Ovary (tissue), 9 donors: ENCODE results near the gene STAB1. TPM values are rescaled to one million over a fixed set of nuclear protein-coding genes. Genes with fewer than 3 reads are reported as not detected.

ENCODE experiments used
- DNase-seq, 5 donors: peaks; one replicate each; pipeline ENCODE4 v3.0.0-alpha.2; 2019 to 2020
- H3K27ac ChIP-seq, 2 donors: fragments of 200-600 bp; one replicate each; pipeline versions ENCODE4 v1.5.1 to v1.8.0; 2019 to 2022
- H3K27me3 ChIP-seq: fragments of 200-600 bp; one replicate; pipeline ENCODE4 v1.8.0; 2022
- H3K36me3 ChIP-seq: fragments of 200-600 bp; sonication (generic); one replicate; pipeline ENCODE4 v1.5.1; 2019
- H3K4me1 ChIP-seq: one replicate; pipeline ENCODE4 v1.8.1; 2013; ENCODE audit warnings: mild to moderate bottlenecking, moderate library complexity; ENCODE audit not compliant: insufficient read depth
- H3K4me3 ChIP-seq: fragments of 200-600 bp; sonication (generic); one replicate; pipeline ENCODE4 v1.5.1; 2017
- H3K9me3 ChIP-seq, 2 donors: fragments of 200-600 bp in 1 of 2; sonication (generic) in 1 of 2; one replicate each; pipeline versions ENCODE4 v1.5.1 to v1.8.1; 2013 to 2019; ENCODE audit warnings: mild to moderate bottlenecking in 1 of 2, moderate library complexity in 1 of 2
- EP300 ChIP-seq: sonication (generic); formaldehyde crosslinking; IDR thresholded peaks from one replicate; pipeline ENCODE4 v1.6.1; 2017; ENCODE audit warnings: antibody characterized with exemption
- POLR2A ChIP-seq: fragments of 450-650 bp; IDR thresholded peaks from one replicate; pipeline ENCODE4 v1.6.1; 2017; ENCODE audit warnings: antibody characterized with exemption, mild to moderate bottlenecking, moderate library complexity
- WGBS, 3 donors: extraction: QIAGEN DNeasy Blood & Tissue Kit in 1 of 3; methylation state at CpG; one replicate each; pipeline versions ENCODE4 v1.1.5 to v1.1.7; 2013 to 2017; 5-methylcytosine and 5-hydroxymethylcytosine counted together
- intact Hi-C, 4 donors: fragments of 100-400 bp; cut with DNase I; formaldehyde crosslinking; loops; one replicate each; pipeline versions ENCODE4 v1.11.0 to v1.15.1; 2022 to 2023
- polyA plus RNA-seq, 2 donors: library from polyadenylated mRNA; stranded (reverse); fragments of 200-250 nt in 1 of 2; fragments of 350-450 nt in 1 of 2; fragmentation: Illumina TruSeq in 1 of 2; extraction: RNeasy Lipid Tissue Mini Kit (QIAGEN cat#74804) in 1 of 2; gene quantifications; one replicate each; pipeline ENCODE4 v1.2.3, GENCODE V29; 2013 to 2014
- total RNA-seq, 7 donors: library from RNA; depleted of rRNA in 2 of 7; stranded (reverse); fragments of >200 nt in 2 of 7; fragmentation: NEBNext Ultra II Directional in 3 of 7; extraction: Animal tissue kit (Norgen Biotek cat#: 25700) in 3 of 7; gene quantifications; one replicate each; pipeline versions ENCODE4 v1.1.0 to v1.2.4, GENCODE V29; 2016 to 2023
- TF ChIP-seq, protein P1 (sequence below), 3 donors: fragments of 450-650 bp in 2 of 3; fragments of 200-600 bp in 1 of 3; IDR thresholded peaks; one replicate each; pipeline versions ENCODE4 v1.5.1 to v1.8.0; 2016 to 2022; ENCODE audit warnings: antibody characterized with exemption in 3 of 3, mild to moderate bottlenecking in 1 of 3
- donor health status: DM: no; HTN: no; CAD: no; lungs with moderate emphysema.
- donor health status: DM: no; HTN: no; CAD: no.
- donor health status: Bipolar disorder and iron deficiency.
- donor health status: DM: yes; HTN: yes; CAD: no.
- donor health status: DM: no; HTN: no; CAD: no.
- donor health status: DM: yes; HTN: yes; CAD: no.

The STAB1 gene
- total and polyA plus RNA-seq, 9 donors = 21.4 to 114 (median 47.5) TPM

DNA sequence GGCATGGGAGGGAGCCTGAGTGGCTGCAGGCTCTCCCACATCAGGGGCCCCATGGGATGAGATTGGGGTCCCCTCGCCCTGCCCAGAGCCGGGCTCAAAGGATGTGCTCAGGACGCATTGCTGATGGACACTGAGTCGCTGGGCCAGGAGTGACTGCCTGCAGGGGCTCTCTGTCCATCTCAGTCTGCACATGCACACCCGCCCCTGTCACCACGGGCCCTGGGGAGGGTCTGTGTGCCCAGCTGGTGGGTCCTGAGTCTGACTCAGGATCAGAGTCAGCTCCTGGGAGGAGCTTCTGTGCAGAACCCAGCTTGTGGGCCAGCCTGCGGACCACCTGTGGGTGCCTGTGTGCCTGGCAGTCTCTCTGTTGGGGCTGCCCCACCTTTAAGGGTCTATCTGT is 18.1 kb downstream of the STAB1 start:
- TF ChIP-seq POLR2A (no peak), EP300 (no peak)
- TF ChIP-seq, protein P1, sequence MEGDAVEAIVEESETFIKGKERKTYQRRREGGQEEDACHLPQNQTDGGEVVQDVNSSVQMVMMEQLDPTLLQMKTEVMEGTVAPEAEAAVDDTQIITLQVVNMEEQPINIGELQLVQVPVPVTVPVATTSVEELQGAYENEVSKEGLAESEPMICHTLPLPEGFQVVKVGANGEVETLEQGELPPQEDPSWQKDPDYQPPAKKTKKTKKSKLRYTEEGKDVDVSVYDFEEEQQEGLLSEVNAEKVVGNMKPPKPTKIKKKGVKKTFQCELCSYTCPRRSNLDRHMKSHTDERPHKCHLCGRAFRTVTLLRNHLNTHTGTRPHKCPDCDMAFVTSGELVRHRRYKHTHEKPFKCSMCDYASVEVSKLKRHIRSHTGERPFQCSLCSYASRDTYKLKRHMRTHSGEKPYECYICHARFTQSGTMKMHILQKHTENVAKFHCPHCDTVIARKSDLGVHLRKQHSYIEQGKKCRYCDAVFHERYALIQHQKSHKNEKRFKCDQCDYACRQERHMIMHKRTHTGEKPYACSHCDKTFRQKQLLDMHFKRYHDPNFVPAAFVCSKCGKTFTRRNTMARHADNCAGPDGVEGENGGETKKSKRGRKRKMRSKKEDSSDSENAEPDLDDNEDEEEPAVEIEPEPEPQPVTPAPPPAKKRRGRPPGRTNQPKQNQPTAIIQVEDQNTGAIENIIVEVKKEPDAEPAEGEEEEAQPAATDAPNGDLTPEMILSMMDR (IDR thresholded peaks at IDR 0.05) = no peak
- no peak overlapping the region for H3K4me3 ChIP-seq
- H3K27me3 ChIP-seq = no peaks in the 10 kb centered on the region
- no peaks in the 10 kb centered on the region for H3K36me3 ChIP-seq
- 91 to 97% (median 91%) methylated on average over 5 to 7 of the region's 7 CpGs for WGBS, 3 donors
- no peak overlapping the region for H3K27ac ChIP-seq
- no peaks in the 10 kb centered on the region for H3K9me3 ChIP-seq
- intact Hi-C loops = no loop called here
- DNase-seq = no peak
- no peaks in the 10 kb centered on the region for H3K4me1 ChIP-seq

DNA sequence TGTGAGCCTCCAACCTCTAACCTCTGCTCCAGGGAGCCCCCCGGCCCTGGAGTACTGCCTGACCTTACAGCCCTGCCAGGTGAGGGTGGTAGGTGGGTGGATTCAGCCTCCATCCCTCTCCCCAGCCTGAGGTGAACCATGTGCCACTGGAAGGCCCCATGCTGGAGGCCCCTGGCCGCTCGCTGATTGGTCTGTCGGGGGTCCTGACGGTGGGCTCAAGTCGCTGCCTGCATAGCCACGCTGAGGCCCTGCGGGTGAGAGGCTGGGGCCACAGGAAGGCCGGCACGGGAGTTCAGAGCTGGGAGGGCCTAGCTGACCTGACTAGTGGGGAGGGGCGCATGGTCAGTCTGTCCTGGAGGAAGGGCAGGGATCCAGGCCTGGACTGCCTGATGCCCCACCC is 19.4 kb downstream of the STAB1 start:
- Histone ChIP-seq H3K9me3 (no peaks in the 10 kb centered on the region), H3K27ac (no peak overlapping the region), H3K4me3 (no peak overlapping the region), H3K4me1 (peaks cover 7% of the 10 kb centered on the region), H3K36me3 (no peaks in the 10 kb centered on the region), H3K27me3 (no peaks in the 10 kb centered on the region)
- TF ChIP-seq, protein P1 (IDR thresholded peaks at IDR 0.05) = no peak
- TF ChIP-seq EP300 (no peak), POLR2A (no peak)
- 69 to 89% (median 84%) methylated on average over 8 to 11 of the region's 11 CpGs for WGBS, 3 donors
- intact Hi-C loops = no loop called here
- no peak for DNase-seq

DNA sequence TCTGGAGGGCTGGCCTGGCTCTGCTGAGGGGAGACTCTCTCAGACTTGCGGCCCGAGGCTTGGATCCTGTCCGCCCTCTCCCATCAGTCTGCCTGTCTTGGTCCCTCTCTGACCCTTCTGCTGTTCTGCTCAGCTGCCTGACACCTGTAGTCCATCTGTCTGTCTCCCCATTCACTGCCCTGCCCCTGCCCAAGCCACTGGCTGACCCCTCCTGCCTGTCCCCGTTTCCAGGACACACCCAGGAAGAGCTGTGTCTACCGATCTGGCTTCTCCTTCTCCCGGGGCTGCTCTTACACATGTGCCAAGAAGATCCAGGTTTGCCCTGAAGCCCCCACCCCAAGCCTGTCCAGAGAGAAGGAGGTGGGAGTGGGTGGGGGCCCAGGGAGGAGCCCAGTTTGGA is 20.1 kb downstream of the STAB1 start:
- DNase-seq = no peak
- Histone ChIP-seq H3K4me3 (no peak overlapping the region), H3K9me3 (no peaks in the 10 kb centered on the region), H3K36me3 (no peaks in the 10 kb centered on the region), H3K4me1 (peaks cover 7% of the 10 kb centered on the region), H3K27ac (no peak overlapping the region), H3K27me3 (no peaks in the 10 kb centered on the region)
- intact Hi-C loops = no loop called here
- WGBS, 3 donors = 55 to 62% (median 61%) methylated on average over 6 of the region's 6 CpGs
- TF ChIP-seq, protein P1 (IDR thresholded peaks at IDR 0.05) = no peak
- TF ChIP-seq POLR2A (no peak), EP300 (no peak)

DNA sequence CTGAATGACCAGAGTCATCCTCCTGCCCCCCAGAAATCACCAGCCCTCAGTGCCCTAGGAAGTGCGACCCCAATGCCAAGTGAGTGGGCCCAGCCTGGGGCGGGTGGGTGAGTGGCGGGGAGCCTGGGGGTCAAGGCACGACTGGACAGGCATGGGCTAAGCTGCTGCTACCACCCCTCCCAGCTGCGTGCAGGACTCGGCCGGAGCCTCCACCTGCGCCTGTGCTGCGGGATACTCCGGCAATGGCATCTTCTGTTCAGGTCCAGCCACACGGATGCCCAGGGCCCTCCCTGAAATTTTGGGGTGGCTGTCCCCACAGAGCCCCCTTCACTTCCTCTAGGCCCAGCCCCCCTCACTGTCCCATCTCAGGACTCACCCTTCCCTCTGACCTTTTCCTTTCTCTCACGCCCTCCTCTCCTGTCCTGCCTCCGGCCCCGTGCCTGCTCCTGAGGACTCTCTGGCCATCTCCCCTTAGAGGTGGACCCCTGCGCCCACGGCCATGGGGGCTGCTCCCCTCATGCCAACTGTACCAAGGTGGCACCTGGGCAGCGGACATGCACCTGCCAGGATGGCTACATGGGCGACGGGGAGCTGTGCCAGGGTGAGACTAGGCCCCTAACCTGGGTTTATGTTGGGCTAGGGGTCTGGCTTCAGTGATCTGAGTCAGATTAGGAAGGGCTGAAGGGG is 21.5 kb downstream of the STAB1 start:
- no peaks in the 10 kb centered on the region for H3K27me3 ChIP-seq
- intact Hi-C loops = no loop called here
- 92 to 97% (median 93%) methylated on average over 16 to 19 of the region's 19 CpGs for WGBS, 3 donors
- no peaks in the 10 kb centered on the region for H3K9me3 ChIP-seq
- TF ChIP-seq, protein P1 (IDR thresholded peaks at IDR 0.05) = no peak
- TF ChIP-seq POLR2A (no peak), EP300 (no peak)
- no peak for DNase-seq
- no peaks in the 10 kb centered on the region for H3K36me3 ChIP-seq
- no peak overlapping the region for H3K27ac ChIP-seq
- no peak overlapping the region for H3K4me3 ChIP-seq
- H3K4me1 ChIP-seq = peaks cover 7% of the 10 kb centered on the region
